Measurements from ENCODE around the gene FGF2.
"Not testable (repeated sequence)": the region's sequence is repeated elsewhere in the genome, so short reads cannot be mapped to it uniquely, and the experiment has no call there.

Gene FGF2

GRCh38 chr4:122803788-122804208 is 22.8 kb upstream of the FGF2 start:
- Histone ChIP-seq H2AFZ (ENCODE audit: low read depth, low read length, severe bottlenecking) (no peak overlapping the region), H3K36me3 (ENCODE audit: low read length) (no peaks in the 10 kb centered on the region), H3K9me2 (replicated peaks; ENCODE audit: insufficient read depth, low read length) (no peaks in the 10 kb centered on the region), H3F3A (ENCODE audit: insufficient read depth) (no peaks in the 10 kb centered on the region), H3K4me3 (ENCODE audit: insufficient read depth, low read length, poor library complexity, severe bottlenecking) (no peak overlapping the region), H3K79me2 (ENCODE audit: insufficient read depth, low read length) (no peaks in the 10 kb centered on the region), H3K9me3 (ENCODE audit: insufficient read depth, low read length) (no peaks in the 10 kb centered on the region), H3K9ac (ENCODE audit: low read length) (no peak overlapping the region), H3K27me3 (ENCODE audit: low read length) (no peaks in the 10 kb centered on the region), H3K4me2 (ENCODE audit: low read depth, low read length, poor library complexity, severe bottlenecking) (no peak overlapping the region), H4K20me1 (ENCODE audit: low read depth, low read length) (no peaks in the 10 kb centered on the region), H3K27ac (ENCODE audit: low read depth, low read length) (no peak overlapping the region)
- no peak for TF ChIP-seq EZH2phosphoT487 (conservative IDR thresholded peaks at IDR 0.05; ENCODE audit: low read length)
- TF ChIP-seq CTCF (IDR thresholded peaks at IDR 0.05; ENCODE audit: insufficient read depth, low read length, poor library complexity, severe bottlenecking), result no peak

GRCh38 chr4:122806981-122807679 is 19.5 kb upstream of the FGF2 start:
- Histone ChIP-seq H3K9me3 (ENCODE audit: insufficient read depth, low read length) (no peaks in the 10 kb centered on the region), H3K9me2 (replicated peaks; ENCODE audit: insufficient read depth, low read length) (no peaks in the 10 kb centered on the region), H3K27ac (ENCODE audit: low read depth, low read length) (no peak overlapping the region), H3K79me2 (ENCODE audit: insufficient read depth, low read length) (no peaks in the 10 kb centered on the region), H3K9ac (ENCODE audit: low read length) (no peak overlapping the region), H4K20me1 (ENCODE audit: low read depth, low read length) (no peaks in the 10 kb centered on the region), H3K27me3 (ENCODE audit: low read length) (no peaks in the 10 kb centered on the region), H2AFZ (ENCODE audit: low read depth, low read length, severe bottlenecking) (no peak overlapping the region), H3F3A (ENCODE audit: insufficient read depth) (no peaks in the 10 kb centered on the region), H3K4me3 (ENCODE audit: insufficient read depth, low read length, poor library complexity, severe bottlenecking) (no peak overlapping the region), H3K36me3 (ENCODE audit: low read length) (no peaks in the 10 kb centered on the region), H3K4me2 (ENCODE audit: low read depth, low read length, poor library complexity, severe bottlenecking) (no peak overlapping the region)
- TF ChIP-seq EZH2phosphoT487 (conservative IDR thresholded peaks at IDR 0.05; ENCODE audit: low read length) (no peak), CTCF (IDR thresholded peaks at IDR 0.05; ENCODE audit: insufficient read depth, low read length, poor library complexity, severe bottlenecking) (no peak)

GRCh38 chr4:122810669-122811068 is 16.0 kb upstream of the FGF2 start:
- Histone ChIP-seq H3K79me2 (ENCODE audit: insufficient read depth, low read length) (no peaks in the 10 kb centered on the region), H3K4me2 (ENCODE audit: low read depth, low read length, poor library complexity, severe bottlenecking) (no peak overlapping the region), H3K9me2 (replicated peaks; ENCODE audit: insufficient read depth, low read length) (no peaks in the 10 kb centered on the region), H3K9me3 (ENCODE audit: insufficient read depth, low read length) (no peaks in the 10 kb centered on the region), H3K9ac (ENCODE audit: low read length) (no peak overlapping the region), H3K27me3 (ENCODE audit: low read length) (no peaks in the 10 kb centered on the region), H4K20me1 (ENCODE audit: low read depth, low read length) (no peaks in the 10 kb centered on the region), H3K27ac (ENCODE audit: low read depth, low read length) (no peak overlapping the region), H3F3A (ENCODE audit: insufficient read depth) (no peaks in the 10 kb centered on the region), H2AFZ (ENCODE audit: low read depth, low read length, severe bottlenecking) (no peak overlapping the region), H3K36me3 (ENCODE audit: low read length) (no peaks in the 10 kb centered on the region), H3K4me3 (ENCODE audit: insufficient read depth, low read length, poor library complexity, severe bottlenecking) (no peak overlapping the region)
- no peak for TF ChIP-seq CTCF (IDR thresholded peaks at IDR 0.05; ENCODE audit: insufficient read depth, low read length, poor library complexity, severe bottlenecking)
- TF ChIP-seq EZH2phosphoT487 (conservative IDR thresholded peaks at IDR 0.05; ENCODE audit: low read length), result no peak

GRCh38 chr4:122811781-122812180 is 14.8 kb upstream of the FGF2 start:
- H3K4me2 ChIP-seq (ENCODE audit: low read depth, low read length, poor library complexity, severe bottlenecking); H3K36me3 ChIP-seq (ENCODE audit: low read length); H3K9me2 ChIP-seq (replicated peaks; ENCODE audit: insufficient read depth, low read length); H3K9me3 ChIP-seq (ENCODE audit: insufficient read depth, low read length); H3F3A ChIP-seq (ENCODE audit: insufficient read depth); H3K9ac ChIP-seq (ENCODE audit: low read length); H4K20me1 ChIP-seq (ENCODE audit: low read depth, low read length); H3K4me3 ChIP-seq (ENCODE audit: insufficient read depth, low read length, poor library complexity, severe bottlenecking); H3K27me3 ChIP-seq (ENCODE audit: low read length); H2AFZ ChIP-seq (ENCODE audit: low read depth, low read length, severe bottlenecking); H3K27ac ChIP-seq (ENCODE audit: low read depth, low read length); H3K79me2 ChIP-seq (ENCODE audit: insufficient read depth, low read length): not testable (repeated sequence)

GRCh38 chr4:122812823-122813222 is 13.8 kb upstream of the FGF2 start:
- H3K9ac ChIP-seq (ENCODE audit: low read length); H3K79me2 ChIP-seq (ENCODE audit: insufficient read depth, low read length); H3K9me3 ChIP-seq (ENCODE audit: insufficient read depth, low read length); H3K27ac ChIP-seq (ENCODE audit: low read depth, low read length); H3K27me3 ChIP-seq (ENCODE audit: low read length); H3K9me2 ChIP-seq (replicated peaks; ENCODE audit: insufficient read depth, low read length); H4K20me1 ChIP-seq (ENCODE audit: low read depth, low read length); H3F3A ChIP-seq (ENCODE audit: insufficient read depth); H3K36me3 ChIP-seq (ENCODE audit: low read length); H3K4me2 ChIP-seq (ENCODE audit: low read depth, low read length, poor library complexity, severe bottlenecking); H3K4me3 ChIP-seq (ENCODE audit: insufficient read depth, low read length, poor library complexity, severe bottlenecking); H2AFZ ChIP-seq (ENCODE audit: low read depth, low read length, severe bottlenecking): not testable (repeated sequence)

All from SU-DHL-6 (cell line).